Measurements from ENCODE around the gene CHTOP.

Gene CHTOP

DNA sequence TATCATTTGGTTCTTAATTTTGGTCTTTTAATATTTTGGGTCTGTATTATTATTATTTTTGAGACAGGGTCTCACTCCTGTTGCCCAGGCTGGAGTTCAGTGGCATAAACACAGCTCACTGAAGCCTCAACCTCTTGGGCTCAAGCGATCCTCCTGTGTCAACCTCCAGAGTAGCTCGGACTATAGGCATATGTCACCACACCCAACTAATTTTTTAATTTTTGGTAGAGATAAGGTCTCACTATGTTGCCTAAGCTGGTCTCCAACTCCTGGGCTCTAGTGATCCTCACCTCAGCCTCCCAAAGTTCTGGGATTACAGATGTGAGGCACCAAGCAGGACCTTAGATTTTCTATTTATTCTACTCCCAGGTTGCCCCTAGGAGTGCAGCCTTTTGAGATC, 39.6 kb downstream of the CHTOP start:
- TF ChIP-seq, protein P1, sequence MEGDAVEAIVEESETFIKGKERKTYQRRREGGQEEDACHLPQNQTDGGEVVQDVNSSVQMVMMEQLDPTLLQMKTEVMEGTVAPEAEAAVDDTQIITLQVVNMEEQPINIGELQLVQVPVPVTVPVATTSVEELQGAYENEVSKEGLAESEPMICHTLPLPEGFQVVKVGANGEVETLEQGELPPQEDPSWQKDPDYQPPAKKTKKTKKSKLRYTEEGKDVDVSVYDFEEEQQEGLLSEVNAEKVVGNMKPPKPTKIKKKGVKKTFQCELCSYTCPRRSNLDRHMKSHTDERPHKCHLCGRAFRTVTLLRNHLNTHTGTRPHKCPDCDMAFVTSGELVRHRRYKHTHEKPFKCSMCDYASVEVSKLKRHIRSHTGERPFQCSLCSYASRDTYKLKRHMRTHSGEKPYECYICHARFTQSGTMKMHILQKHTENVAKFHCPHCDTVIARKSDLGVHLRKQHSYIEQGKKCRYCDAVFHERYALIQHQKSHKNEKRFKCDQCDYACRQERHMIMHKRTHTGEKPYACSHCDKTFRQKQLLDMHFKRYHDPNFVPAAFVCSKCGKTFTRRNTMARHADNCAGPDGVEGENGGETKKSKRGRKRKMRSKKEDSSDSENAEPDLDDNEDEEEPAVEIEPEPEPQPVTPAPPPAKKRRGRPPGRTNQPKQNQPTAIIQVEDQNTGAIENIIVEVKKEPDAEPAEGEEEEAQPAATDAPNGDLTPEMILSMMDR (IDR thresholded peaks at IDR 0.05; ENCODE audit: low read depth, low read length) = no peak
- TF ChIP-seq EZH2phosphoT487 (IDR thresholded peaks at IDR 0.05; ENCODE audit: low read depth) = no peak
- H2AFZ ChIP-seq (ENCODE audit: low read depth, low read length) = no peak overlapping the region
- H3K36me3 ChIP-seq (replicated peaks; ENCODE audit: low read depth, low read length) = peaks cover 17% of the 10 kb centered on the region
- peaks cover 23% of the 10 kb centered on the region for H3K79me2 ChIP-seq (ENCODE audit: low read length)
- no peak overlapping the region for H3K9ac ChIP-seq (ENCODE audit: low read length)
- H3K4me1 ChIP-seq (ENCODE audit: low read length) = peaks cover 9% of the 10 kb centered on the region
- H4K20me1 ChIP-seq (ENCODE audit: insufficient read depth, low read length) = no peaks in the 10 kb centered on the region
- no peak overlapping the region for H3K4me2 ChIP-seq (ENCODE audit: low read length)
- peaks cover 8% of the 10 kb centered on the region; the same call in 1 of the 2 replicates for H3K27me3 ChIP-seq (ENCODE audit: low read depth, low read length)
- H3K27ac ChIP-seq (ENCODE audit: low read length) = no peak overlapping the region
- H3K9me3 ChIP-seq (ENCODE audit: insufficient read depth, low read length) = no peaks in the 10 kb centered on the region
- no peak overlapping the region for H3K4me3 ChIP-seq (ENCODE audit: low read length)

DNA sequence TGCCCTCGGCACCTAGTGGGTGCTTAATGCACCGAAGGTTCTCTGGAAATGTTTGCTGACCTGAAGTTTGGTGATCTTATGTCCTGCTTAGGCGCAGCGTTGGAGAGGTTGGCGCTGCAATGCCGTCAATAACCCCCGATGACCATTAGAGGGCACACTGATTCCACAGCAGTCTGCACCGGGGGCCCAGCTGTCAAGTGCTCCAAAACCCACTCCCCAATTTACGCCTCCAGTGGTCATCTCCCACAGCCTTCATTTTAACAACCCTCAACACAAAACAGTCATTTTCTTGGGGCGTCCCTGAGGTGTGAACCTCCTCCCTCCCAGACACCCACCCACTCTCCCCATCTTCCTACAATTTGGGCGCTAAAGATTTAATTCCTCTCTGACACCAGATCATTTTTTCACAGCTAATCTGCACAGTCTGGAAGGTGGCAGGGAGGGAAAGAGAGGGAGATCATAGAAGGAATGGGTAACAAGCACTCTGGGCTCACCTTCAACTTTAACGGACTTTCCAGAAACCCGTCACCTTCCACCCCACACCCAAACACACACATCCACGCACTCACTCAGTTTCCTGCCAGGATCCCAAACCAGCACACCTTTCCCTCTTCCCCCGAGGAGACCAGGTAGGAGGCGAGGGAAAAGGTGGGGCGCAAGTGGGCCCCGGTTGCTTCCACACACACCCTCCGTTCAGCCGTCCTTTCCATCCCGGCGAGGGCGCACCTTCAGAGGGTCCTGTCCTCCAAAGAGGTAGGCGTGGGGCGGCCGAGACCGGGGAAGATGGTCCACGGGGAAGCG, 44.1 kb downstream of the CHTOP start:
- Histone ChIP-seq H3K9me3 (ENCODE audit: insufficient read depth, low read length) (no peaks in the 10 kb centered on the region), H3K79me2 (ENCODE audit: low read length) (no peaks in the 10 kb centered on the region), H3K27ac (ENCODE audit: low read length) (no peak overlapping the region), H3K4me1 (ENCODE audit: low read length) (no peaks in the 10 kb centered on the region), H3K9ac (ENCODE audit: low read length) (no peak overlapping the region), H2AFZ (ENCODE audit: low read depth, low read length) (no peak overlapping the region), H4K20me1 (ENCODE audit: insufficient read depth, low read length) (no peaks in the 10 kb centered on the region), H3K4me3 (ENCODE audit: low read length) (no peak overlapping the region), H3K27me3 (ENCODE audit: low read depth, low read length) (peaks cover 18% of the 10 kb centered on the region), H3K4me2 (ENCODE audit: low read length) (peak overlapping the region; percentile 57), H3K36me3 (replicated peaks; ENCODE audit: low read depth, low read length) (no peaks in the 10 kb centered on the region)
- TF ChIP-seq EZH2phosphoT487 (IDR thresholded peaks at IDR 0.05; ENCODE audit: low read depth) = no peak
- TF ChIP-seq, protein P1 (IDR thresholded peaks at IDR 0.05; ENCODE audit: low read depth, low read length) = peak; percentile 98

DNA sequence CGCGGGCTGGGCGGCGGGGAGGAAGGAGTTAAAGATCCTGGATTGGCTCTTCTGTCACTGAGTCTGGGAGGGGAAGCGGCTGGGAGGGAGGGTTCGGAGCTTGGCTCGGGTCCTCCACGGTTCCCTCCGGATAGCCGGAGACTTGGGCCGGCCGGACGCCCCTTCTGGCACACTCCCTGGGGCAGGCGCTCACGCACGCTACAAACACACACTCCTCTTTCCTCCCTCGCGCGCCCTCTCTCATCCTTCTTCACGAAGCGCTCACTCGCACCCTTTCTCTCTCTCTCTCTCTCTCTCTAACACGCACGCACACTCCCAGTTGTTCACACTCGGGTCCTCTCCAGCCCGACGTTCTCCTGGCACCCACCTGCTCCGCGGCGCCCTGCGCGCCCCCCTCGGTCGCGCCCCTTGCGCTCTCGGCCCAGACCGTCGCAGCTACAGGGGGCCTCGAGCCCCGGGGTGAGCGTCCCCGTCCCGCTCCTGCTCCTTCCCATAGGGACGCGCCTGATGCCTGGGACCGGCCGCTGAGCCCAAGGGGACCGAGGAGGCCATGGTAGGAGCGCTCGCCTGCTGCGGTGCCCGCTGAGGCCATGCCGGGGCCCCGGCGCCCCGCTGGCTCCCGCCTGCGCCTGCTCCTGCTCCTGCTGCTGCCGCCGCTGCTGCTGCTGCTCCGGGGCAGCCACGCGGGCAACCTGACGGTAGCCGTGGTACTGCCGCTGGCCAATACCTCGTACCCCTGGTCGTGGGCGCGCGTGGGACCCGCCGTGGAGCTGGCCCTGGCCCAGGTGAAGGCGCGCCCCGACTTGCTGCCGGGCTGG, 44.9 kb downstream of the CHTOP start, which contains the start of gene NPR1:
TSS of gene NPR1 (plus strand) at position 170 of the 818 bp plus-strand sequence. CDS start at position 591, 421 bp downstream.
- Histone ChIP-seq H3K9ac (ENCODE audit: low read length) (no peak within 1 kb of the TSS), H3K4me3 (ENCODE audit: low read length) (no peak within 1 kb of the TSS), H3K9me3 (ENCODE audit: insufficient read depth, low read length) (no peaks in the 10 kb centered on the region), H4K20me1 (ENCODE audit: insufficient read depth, low read length) (no peaks in the 10 kb centered on the region), H3K27ac (ENCODE audit: low read length) (no peak within 1 kb of the TSS), H3K4me2 (ENCODE audit: low read length) (peak within 1 kb of the TSS; percentile 57), H3K27me3 (ENCODE audit: low read depth, low read length) (peaks cover 18% of the 10 kb centered on the region), H3K79me2 (ENCODE audit: low read length) (no peaks in the 10 kb centered on the region), H3K36me3 (replicated peaks; ENCODE audit: low read depth, low read length) (no peaks in the 10 kb centered on the region), H2AFZ (ENCODE audit: low read depth, low read length) (no peak within 1 kb of the TSS), H3K4me1 (ENCODE audit: low read length) (no peaks in the 10 kb centered on the region)
- TF ChIP-seq, protein P1 (IDR thresholded peaks at IDR 0.05; ENCODE audit: low read depth, low read length) = no peak
- TF ChIP-seq EZH2phosphoT487 (IDR thresholded peaks at IDR 0.05; ENCODE audit: low read depth) = no peak
